Measurements from ENCODE around the gene STIMATE. TPM values are rescaled to one million over a fixed set of nuclear protein-coding genes. Genes with fewer than 3 reads are reported as not detected.
A peak's percentile ranks its signal among the peaks of the same experiment; 100 is the strongest.

The STIMATE gene
- total and polyA plus RNA-seq, 8 donors = 4.9 to 121 (median 14.0) TPM

DNA sequence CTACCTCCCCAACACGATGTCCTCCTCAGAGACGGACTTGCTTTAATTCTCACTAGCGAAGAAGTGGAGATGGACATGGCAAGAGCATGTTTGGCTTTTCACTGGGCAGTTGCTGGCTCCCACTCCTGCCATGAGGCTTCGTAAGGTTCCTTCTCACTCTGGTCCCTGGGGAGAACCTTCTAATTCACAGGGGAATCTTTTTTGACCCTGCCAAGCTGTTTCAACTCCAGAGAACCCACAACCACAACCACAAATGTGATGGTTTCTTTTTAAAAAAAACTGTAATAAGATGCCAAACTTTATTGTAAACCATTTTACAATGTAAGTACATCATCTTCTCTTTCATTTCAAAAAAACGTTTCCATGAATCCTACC is 60.9 kb downstream of the STIMATE start:
- Histone ChIP-seq H3K36me3 (peaks cover 14 to 70% (median 57%) of the 10 kb centered on the region in 4 donors), H3K27ac (peak overlapping the region in 1 of 5 donors; percentile 14), H3K4me1 (peaks cover 6 to 31% (median 18%) of the 10 kb centered on the region in 4 donors), H3K9me3 (no peaks in the 10 kb centered on the region), H3K27me3 (no peaks in the 10 kb centered on the region), H3K4me3 (no peak overlapping the region)
- WGBS, 5 donors = 86 to 97% (median 92%) methylated on average over 5 of the region's 5 CpGs
- no peak for DNase-seq
- TF ChIP-seq EP300 (IDR thresholded peaks at IDR 0.05) (no peak), POLR2AphosphoS5 (IDR thresholded peaks at IDR 0.05) (no peak), POLR2A (IDR thresholded peaks at IDR 0.05) (no peak)
- TF ChIP-seq, protein P1, sequence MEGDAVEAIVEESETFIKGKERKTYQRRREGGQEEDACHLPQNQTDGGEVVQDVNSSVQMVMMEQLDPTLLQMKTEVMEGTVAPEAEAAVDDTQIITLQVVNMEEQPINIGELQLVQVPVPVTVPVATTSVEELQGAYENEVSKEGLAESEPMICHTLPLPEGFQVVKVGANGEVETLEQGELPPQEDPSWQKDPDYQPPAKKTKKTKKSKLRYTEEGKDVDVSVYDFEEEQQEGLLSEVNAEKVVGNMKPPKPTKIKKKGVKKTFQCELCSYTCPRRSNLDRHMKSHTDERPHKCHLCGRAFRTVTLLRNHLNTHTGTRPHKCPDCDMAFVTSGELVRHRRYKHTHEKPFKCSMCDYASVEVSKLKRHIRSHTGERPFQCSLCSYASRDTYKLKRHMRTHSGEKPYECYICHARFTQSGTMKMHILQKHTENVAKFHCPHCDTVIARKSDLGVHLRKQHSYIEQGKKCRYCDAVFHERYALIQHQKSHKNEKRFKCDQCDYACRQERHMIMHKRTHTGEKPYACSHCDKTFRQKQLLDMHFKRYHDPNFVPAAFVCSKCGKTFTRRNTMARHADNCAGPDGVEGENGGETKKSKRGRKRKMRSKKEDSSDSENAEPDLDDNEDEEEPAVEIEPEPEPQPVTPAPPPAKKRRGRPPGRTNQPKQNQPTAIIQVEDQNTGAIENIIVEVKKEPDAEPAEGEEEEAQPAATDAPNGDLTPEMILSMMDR (IDR thresholded peaks at IDR 0.05) = no peak
- intact Hi-C loops (cut with DNase I; ENCODE audit: low total_unique reads) = no loop called here

DNA sequence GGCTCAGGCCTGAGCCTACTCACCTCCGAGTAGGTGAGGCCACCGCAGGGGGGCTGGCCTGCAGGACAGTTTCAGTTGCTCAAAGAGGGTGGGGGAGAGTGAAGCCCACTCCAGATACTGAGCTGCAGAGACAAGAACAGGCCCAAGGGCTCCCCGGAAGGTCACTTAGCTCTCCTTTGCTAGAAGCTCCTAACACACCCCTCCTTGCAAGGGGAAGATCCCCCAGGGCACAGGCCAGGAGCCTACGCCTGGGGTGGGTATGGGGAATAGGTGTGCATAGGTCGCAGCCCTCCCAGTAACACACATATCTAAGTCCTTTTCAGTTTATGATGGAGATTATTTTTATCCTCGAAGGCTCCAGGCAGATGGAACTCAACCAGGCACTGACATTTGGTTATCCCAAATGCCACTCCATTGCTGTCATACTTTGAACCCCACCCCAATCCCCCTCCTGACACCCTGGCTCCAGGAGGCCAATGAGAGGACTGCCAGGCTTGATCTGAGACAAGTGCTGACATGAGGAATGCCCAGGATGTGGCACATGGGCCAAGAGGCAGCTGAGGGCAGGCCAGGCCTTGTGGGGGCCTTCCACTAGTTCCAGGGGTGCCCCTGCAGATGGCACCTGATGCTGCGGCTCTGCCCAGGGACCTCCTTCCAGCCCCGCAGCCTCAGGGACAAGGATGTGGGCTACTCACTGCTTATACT is 61.4 kb downstream of the STIMATE start:
- peaks cover 11 to 35% (median 23%) of the 10 kb centered on the region in 4 donors for H3K4me1 ChIP-seq
- H3K36me3 ChIP-seq = peaks cover 14 to 65% (median 51%) of the 10 kb centered on the region in 4 donors
- no peaks in the 10 kb centered on the region for H3K9me3 ChIP-seq
- DNase-seq = no peak
- TF ChIP-seq POLR2AphosphoS5 (IDR thresholded peaks at IDR 0.05) (no peak), POLR2A (IDR thresholded peaks at IDR 0.05) (no peak), EP300 (IDR thresholded peaks at IDR 0.05) (no peak)
- TF ChIP-seq, protein P1 (IDR thresholded peaks at IDR 0.05) = no peak
- H3K4me3 ChIP-seq = peak overlapping the region in 1 of 4 donors; percentile 13
- H3K27me3 ChIP-seq = no peaks in the 10 kb centered on the region
- peak overlapping the region in 2 of 5 donors; percentile 42 to 64 for H3K27ac ChIP-seq
- WGBS, 5 donors = 83 to 91% (median 86%) methylated on average over 3 to 8 of the region's 8 CpGs
- intact Hi-C loops (cut with DNase I; ENCODE audit: low total_unique reads) = no loop called here

DNA sequence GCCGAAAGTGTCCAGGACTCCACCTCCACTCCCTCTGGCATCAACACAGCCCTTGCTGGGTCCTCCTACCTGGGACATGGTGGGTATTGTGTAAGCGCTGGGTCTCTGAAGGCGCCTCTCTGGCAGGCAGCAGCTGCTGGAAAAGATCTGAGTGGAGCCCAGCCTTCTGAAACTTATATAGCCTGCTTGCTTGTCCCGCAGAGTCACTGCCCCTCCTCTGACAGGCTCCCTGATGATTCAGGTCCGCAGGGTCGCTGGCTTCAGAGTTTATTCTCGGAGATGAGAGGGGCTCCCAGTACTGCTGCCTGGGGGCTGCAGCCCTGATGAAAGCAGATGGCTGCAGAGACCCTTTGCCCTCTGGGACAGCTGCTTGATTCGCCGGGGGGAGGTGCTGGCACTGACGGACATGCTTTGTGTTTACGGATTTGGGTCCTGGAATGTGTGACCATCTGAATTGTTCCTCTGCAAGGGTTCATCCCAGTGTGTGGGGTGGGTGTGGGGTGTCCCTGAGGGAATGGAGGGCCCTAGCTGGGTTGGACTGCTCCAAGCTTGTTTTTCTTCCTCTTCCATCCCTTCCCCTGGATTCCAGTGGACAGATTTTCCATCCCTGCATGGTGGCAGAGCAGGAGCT is 62.4 kb downstream of the STIMATE start, which contains the start of gene MUSTN1:
Gene MUSTN1, minus strand, starts transcription at position 149 of the 631 bp plus-strand sequence. Its CDS starts 71 bp downstream, at position 78.
- 47 to 75% (median 65%) methylated on average over 3 to 11 of the region's 11 CpGs for WGBS, 5 donors
- DNase-seq = peak in 1 of 2 donors; percentile 46
- TF ChIP-seq POLR2AphosphoS5 (IDR thresholded peaks at IDR 0.05) (no peak), POLR2A (IDR thresholded peaks at IDR 0.05) (no peak), EP300 (IDR thresholded peaks at IDR 0.05) (no peak)
- TF ChIP-seq, protein P1 (IDR thresholded peaks at IDR 0.05) = no peak
- intact Hi-C loops (cut with DNase I; ENCODE audit: low total_unique reads) = no loop called here
- Histone ChIP-seq H3K9me3 (no peaks in the 10 kb centered on the region), H3K36me3 (peaks cover 10 to 56% (median 43%) of the 10 kb centered on the region in 4 donors), H3K27me3 (no peaks in the 10 kb centered on the region), H3K4me1 (peaks cover 14 to 38% (median 29%) of the 10 kb centered on the region in 4 donors), H3K4me3 (peak within 1 kb of the TSS in 2 of 4 donors; percentile 1 to 13), H3K27ac (peak within 1 kb of the TSS in 3 of 5 donors; percentile 4 to 64 (median 42))

DNA sequence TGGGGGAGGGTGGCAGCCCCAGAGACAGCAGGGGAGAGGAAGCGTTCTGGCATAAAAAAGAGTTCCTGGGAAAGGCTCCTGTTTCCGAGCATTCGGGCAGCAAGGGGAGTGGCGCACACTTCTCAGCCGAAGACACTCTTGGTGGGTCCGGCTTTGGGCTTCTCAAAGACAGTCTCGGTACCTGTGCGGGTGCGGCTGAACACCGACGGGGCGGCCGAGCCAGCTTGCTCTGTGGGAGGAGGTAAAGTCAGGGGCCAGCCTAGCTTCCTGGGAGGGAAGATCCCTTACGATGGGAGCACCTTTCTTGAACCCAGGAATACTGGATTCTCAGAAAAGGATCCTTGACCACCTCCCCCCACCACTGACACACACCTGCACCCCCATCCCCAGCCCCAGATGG is 64.1 kb downstream of the STIMATE start:
- Histone ChIP-seq H3K27me3 (no peaks in the 10 kb centered on the region), H3K4me1 (peaks cover 15 to 38% (median 29%) of the 10 kb centered on the region in 4 donors), H3K36me3 (peaks cover 9 to 38% (median 26%) of the 10 kb centered on the region in 4 donors), H3K27ac (no peak overlapping the region), H3K4me3 (no peak overlapping the region), H3K9me3 (no peaks in the 10 kb centered on the region)
- intact Hi-C loops (cut with DNase I; ENCODE audit: low total_unique reads) = no loop called here
- no peak for TF ChIP-seq EP300 (IDR thresholded peaks at IDR 0.05)
- TF ChIP-seq, protein P1 (IDR thresholded peaks at IDR 0.05) = no peak
- TF ChIP-seq POLR2AphosphoS5 (IDR thresholded peaks at IDR 0.05) = no peak
- no peak for TF ChIP-seq POLR2A (IDR thresholded peaks at IDR 0.05)
- no peak for DNase-seq
- WGBS, 5 donors = 93 to 97% (median 95%) methylated on average over 13 to 14 of the region's 14 CpGs

All from stomach (tissue), 9 donors.